Left renal cortex interstitium (tissue), 4 donors: ENCODE data around the gene SLC7A10. TPM values are rescaled to one million over a fixed set of nuclear protein-coding genes. Genes with fewer than 3 reads are reported as not detected.

Source experiments
- DNase-seq, 4 donors: peaks; one replicate each; pipeline ENCODE4 v3.0.0-alpha.2; 2013; ENCODE audit warnings: low read depth in 4 of 4, low spot score in 2 of 4, missing footprints in 1 of 4
- polyA plus RNA-seq, 4 donors: library from polyadenylated mRNA; unstranded; fragments of 120-200 nt; gene quantifications; one replicate each; pipeline ENCODE4 v1.2.1, GENCODE V29; 2013; ENCODE audit not compliant: insufficient read length in 4 of 4

SLC7A10 gene
- polyA plus RNA-seq, 4 donors = 0.17 to 0.44 (median 0.42) TPM

DNA sequence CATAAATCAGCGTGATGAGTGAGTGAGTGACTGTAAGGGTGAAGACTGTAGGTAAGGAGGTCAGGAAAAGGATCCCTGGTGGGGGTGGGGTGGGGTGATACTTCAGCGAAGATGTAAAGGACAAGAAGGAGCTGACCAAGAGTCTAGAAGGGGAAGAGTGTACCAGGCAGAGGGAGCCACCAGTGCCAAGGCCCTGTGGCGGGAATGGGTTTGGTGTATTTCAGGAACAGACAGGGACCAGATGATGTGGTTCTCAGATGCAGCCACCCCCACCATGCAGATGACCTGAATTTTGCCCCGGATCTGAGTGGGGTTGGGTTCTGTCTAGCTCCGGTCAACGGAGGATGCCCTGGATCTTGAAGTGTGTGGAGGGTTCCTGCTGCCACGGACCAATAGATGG lies 30.1 kb upstream of the SLC7A10 start:
- DNase-seq = no peak

DNA sequence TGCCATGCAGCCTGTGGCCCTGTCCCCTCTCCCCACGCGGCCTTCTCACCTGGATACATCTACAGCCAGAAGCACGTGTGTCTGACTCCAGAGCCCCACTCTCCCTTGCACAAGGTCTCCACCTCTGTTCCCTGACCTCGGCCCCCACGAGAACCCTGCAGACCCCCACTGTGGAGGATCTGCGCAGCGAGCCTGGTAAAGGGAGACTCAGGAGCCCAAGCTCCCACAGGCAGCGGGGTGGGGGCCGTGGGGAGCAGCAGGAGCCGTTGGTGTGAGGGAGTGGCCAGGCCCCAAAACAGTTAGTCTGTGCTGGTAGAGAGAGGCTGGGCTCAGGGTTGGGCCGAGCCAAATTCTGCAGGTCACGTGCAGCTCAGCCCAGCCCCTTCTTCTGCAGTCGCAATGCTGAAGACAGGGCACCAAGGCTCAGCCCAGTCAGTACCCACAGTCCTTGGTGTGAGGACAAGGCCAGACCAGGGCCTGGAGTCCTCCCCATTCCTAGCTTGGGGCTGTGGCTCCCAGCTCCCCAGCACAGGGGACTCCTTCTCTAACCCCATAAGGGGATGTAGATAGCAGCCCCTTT lies 28.7 kb upstream of the SLC7A10 start:
- DNase-seq = no peak

DNA sequence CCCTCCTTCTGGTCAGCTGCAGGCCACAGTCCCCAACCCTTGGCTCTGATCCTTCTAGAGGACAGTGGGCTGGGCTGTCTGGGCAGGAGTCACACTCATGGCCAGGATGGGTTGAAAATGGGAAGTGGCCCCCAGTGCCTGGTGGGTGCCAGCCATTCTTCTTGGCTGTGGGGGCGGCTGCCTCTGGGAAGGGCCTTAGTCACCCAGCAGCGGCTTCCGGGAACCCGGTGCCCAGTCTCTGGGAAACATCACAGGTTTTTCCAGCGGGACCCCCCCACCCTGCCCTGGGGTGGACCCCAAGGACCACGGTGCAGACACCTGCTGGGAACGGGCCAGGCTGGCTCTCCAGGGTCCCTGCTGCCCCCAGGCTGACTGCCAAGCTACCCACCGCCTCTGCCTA lies 27.3 kb upstream of the SLC7A10 start:
- no peak for DNase-seq

DNA sequence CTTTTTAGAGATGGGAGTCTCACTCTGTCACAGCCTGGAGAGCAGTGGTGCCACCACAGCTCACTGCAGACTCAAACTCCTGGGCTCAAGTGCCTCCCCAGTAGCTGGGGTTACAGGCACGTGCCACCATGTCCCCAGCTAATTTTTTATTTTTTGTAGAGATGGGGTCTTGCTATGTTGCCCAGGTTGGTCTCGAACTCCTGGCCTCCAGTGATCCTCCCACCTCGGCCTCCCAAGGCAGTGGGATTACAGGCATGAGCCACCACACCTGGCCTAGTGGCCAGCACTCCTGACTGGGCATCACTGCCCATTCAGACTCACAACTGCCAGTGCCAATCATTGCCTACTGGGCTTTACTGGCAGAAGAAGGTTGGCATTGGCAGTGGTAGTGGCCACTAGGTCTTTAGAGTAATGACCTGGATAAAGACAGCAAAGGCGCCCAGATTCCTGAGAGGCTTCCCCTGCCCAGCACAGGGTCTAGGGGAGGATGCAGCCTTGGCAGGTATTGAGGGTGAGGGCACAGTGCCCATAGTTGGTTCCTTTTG lies 26.8 kb upstream of the SLC7A10 start:
- no peak for DNase-seq

DNA sequence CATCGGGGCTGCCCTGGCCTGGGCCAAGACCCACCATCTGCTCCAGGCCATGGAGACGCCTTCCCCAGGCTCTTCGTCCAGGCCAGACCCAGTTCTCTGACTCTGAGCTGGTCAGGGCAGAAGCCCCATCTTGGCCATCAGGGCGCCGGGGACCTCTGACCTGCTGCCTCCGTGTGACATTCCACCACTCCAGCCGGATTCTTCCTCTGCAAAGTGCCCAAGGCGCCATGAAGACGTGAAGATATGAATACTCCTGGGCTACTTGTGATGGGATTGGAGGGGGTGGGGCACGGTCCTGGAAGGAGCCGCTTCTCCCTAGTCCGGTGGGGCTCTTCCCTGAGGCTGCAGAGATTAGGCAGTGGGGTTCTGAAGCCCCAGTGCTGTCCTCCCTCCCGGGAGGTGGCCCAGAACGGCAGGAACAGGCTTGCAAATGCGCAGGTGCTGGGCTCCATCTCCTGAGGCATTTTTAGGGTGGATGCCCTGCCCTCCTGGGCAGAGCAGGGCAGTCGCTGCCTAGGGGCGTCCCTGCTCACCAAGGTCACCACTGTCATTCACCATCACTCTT lies 26.0 kb upstream of the SLC7A10 start:
- DNase-seq = no peak

DNA sequence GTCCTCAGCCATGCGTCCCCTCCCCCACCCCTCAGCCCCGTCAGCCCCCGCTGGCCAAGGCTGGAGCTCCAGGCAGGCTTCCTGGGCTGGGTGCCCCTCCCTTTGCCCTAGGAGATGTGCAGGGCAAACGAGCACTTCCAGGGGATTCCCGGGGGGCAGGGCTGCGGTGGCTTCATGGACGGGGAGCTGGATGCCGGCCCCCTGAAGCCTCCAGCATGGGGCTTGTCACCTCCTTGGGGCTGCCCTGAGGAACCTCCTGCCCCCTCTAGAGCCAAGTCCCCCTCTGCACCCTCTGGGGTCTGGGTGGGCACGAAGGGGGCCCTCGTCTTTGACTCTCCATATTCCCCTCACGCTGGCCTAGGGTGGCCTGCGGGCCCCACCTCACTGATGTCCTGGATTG lies 25.4 kb upstream of the SLC7A10 start:
- DNase-seq = no peak

DNA sequence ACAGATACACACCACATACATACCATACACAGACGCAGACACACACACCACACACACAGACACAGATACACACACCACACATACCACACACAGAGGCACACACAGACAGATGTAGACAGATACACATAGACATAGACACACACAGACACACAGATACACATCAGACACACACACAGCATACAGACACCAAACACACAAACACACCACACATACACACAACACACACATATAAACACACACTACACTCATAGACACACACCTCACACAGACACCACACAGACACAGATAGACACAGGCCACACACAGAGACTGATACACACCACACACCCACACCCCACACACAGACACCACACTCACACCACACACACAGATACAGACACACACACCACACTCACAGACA lies 24.9 kb upstream of the SLC7A10 start:
- no peak for DNase-seq

DNA sequence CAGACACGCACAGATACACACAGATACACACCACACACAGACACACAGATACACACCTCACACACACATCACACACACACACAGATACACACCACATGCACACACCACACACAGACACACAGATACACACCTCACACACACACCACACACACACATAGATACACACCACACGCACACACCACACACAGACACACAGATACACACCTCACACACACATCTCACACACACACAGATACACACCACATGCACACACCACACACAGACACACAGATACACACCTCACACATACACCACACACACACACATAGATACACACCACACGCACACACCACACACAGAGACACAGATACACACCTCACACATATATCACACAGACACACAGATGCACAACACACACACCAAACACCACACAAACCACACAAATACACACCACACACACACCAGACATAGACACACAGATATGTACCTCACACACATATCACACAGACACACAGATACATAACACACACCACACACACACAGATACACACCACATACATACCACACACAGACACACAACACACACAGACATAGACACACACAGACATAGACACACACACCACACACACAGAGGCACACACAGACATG lies 24.2 kb upstream of the SLC7A10 start:
- no peak for DNase-seq

DNA sequence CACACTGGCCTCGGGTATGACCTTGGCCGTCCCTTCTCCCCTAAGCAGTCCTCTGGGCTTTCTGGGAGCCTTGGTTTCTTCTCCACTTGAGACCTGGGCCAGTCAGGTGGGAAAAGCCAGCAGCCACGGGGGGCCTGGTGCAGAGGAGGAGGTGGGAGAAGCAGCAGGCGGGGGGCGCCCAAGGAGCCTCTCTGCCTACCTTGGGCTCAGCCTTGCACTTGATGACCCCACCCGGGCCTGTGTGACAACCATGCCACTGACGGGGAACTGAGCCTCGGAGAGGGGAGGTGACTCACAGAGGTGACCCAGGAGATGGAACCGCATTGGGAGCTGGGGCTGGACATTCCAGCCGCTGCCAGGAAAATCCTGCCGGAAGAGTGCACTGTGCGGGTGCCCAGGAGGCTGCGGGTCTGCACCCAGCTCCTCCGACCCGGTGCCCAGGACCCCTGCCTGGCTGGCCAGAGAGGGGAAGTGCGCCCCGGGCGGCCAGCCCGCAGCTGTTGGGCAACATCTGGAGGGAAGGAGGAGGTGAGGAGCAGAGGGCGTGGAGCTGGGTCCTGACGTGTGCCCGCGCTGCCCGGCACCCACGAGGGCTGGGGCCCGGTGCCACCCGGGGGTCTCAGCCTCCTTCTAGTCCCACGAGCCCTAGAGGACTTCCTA lies 23.4 kb upstream of the SLC7A10 start:
- DNase-seq = no peak

DNA sequence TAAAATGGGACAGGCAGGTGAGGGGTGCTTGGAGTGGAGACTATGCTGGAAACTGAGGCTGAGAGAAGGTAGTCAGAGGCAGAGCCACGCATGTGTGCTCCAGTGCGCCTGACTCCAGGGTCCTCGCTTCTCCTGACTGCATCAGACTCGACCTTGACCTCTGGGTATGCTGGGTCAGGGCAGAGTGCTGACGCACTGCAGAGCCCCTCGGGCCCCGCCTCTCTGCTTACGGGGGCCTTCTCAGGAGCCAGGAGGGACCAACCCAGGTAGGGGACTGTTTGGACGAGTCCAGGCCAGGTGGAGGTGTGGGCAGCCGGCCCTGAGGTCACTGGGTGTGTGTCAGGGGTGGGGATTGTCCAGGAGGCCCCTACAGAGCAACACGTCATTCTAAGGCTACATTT lies 22.9 kb upstream of the SLC7A10 start:
- no peak for DNase-seq

DNA sequence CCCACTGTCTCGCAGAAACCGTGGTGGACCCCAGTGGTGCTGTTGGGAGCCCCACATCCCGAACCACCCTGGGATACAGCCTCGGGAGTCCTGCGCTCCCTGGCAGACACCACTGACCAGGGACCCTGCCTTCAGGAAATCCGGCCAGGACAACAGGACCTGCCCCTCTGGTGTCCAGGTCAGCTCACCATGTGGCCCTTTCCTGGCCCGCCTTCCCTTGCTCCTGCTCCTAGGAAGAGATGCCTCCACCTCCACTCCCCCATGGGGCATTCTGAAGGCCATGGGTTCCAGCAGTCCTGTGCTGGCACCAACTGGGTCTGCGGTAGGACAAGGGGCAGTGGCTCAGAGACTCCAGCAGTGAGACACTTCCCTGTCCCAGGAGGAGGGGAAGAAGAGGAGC lies 22.5 kb upstream of the SLC7A10 start:
- DNase-seq = no peak

DNA sequence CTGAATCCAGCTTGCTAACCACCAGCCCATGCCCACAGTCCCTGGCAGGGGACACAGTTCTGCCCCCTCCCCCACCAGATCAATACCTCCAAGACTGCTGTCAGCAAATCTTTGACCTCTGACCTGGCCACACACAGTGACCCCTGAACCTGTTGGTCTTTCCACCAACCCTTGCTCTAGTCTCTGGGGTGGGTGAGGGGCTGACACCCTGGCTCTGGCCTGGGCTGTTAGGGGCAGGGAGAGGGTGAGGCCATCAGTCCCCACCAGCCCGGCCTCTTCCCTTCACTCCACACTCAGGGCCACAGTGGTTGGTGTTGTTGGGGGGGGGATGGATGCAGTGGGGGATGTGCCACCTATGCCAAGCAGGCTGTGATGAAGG lies 21.8 kb upstream of the SLC7A10 start:
- DNase-seq = no peak

DNA sequence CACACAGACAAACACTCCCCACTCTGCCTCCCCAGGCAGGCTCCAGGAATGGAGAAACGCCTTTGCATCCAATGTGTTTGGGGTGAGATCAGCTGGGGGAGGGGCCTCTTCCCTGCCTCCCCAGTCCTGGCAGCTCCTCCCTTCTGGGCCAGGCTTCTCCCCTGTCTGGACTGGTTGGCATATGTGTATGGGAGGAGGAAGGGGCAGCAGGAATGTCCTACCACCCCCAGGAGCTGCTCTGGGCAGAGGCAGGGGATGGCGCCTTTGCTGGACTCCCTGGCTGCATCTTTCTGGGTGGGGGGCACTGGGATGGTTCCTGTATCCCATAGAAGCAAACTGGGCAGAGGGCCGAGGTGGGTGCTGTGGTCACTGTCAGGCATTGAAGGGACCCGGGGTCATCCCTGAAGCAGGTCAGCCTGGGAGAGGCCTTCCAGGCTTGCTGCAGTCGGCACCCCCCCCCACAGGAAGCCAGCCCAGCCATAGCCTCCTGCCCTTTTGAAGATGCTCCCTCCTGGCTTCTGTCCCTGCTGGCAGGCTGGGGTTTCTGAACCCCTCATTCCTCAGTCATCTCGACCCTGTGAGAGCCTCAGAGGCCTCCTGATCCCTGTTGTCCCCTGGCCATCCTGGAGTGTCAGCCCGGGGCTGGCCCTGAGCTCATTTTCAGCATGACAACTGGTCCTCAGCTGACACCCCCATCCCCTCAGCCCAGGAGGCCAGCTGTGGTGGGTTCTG lies 21.2 kb upstream of the SLC7A10 start:
- DNase-seq = no peak

DNA sequence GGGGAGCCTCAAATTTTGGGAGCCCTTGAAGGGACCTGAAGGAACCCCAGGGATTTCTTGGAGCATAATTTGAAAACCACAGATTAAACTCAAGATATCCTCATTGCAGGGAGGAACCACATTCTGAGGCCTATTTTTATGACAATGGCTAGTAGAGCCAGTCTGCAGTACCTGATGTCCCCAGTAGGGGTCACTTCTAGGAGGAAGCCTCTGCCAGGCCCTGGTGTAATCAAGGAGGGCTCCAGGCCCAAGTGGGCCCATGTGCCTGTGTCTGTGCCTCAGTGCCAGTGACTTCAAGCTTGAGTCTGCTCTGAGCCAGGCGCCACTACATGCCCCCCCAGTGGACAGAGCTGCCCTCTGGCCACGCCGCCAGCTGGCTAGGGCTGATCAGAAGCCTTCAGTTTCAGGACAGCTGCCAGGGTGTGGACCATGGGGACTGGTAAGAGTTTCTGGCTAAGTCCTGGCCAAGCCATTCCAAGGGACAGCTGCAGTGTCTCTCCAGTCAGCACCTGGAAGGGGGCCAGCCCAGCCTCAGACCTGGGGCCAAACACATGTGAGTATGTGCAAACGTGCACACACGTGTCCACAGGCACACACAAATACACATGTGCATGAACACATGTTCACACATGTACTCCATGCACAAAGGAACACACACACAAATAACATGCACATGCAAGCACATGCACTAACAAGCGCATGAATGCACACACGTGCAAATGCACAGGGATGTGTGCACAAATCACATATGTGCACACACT lies 20.5 kb upstream of the SLC7A10 start:
- no peak for DNase-seq

DNA sequence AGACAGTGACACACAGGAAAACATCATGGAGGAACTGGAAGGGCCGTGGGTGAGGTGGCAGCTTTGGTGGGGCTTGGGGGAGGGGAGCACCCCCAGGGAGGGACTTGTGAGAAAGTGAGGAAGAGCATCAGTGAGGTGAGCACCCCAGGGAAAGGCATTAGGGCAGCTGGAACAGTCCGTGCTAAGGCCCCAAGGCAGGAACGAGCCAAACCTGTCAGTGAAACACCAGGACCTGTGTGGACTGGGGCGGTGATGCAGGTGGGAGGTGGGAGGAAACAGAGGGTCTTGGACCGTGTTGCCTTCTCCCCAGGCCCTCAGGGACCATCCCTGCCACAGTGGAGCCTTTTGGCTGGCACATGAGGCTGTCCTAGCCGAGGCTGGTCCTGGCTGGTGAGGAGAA lies 17.3 kb upstream of the SLC7A10 start:
- no peak for DNase-seq

DNA sequence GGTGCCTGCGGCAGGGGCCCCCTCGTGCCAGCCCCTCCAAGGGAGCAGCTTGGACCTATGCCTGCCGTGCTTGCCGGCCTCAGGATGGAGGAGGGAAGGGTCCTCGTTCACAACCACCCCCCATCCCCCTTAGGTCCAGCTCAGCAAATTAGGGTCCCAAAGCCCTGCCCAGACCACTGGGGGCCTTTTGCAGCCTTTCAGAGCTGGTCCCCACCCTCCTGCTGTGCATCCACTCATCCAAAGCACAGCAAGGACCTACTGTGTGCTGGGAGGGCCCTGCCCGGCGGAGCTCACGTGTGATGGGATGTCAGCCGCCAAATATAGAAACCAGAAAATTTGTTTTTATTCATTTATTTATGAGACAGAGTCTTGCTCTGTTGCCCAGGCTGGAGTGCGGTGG lies 16.5 kb upstream of the SLC7A10 start:
- DNase-seq = no peak

DNA sequence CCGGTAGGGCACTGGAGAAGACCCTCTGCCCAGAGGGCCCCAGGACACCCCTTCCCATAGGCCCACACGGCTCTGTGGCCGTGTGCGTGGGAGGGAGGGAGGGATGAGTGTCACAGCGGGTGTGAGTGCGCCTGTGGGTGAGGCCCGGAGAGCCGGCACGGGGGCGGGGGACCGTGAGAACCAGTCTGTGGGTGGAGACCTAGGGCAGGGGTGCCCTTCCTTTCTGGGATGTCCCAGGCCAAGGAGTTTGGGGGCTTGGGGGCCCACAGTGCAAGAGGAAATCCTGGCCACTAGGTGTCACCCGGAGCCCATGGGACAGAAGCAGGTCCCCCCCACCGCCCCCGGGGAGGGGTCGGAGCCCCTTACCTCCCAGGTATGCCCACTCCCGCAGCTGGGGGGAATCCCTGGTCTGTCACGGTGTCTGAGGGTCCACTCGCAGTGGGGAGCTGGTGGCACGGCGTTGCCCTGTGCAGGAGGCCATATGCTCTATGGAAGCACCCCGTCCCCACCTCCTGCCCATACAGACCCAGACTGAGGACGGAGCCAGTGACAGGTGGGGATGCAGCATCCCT lies 16.0 kb upstream of the SLC7A10 start:
- no peak for DNase-seq

DNA sequence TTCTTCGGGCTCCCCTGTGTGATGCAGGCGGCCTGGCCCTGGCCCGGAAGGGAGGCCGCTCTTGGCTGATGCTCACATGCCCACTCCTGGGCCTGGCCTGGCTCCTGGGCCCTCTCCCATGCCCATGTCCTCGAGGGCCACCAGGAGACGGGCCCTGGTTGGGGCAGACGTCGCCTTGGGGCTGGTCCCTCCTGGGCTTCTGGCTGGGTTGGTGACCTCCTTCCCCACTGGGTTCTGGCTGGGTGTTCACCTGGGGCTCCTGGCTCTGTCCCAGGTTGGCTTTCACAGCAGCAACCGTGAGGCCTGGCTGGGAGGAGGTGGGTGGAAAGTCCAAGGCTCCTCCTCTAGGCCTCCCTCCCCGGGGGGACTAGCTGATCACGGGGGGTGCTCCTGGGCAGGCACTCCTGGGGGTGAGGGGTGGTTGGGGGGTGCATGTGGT lies 15.5 kb upstream of the SLC7A10 start:
- DNase-seq = no peak

DNA sequence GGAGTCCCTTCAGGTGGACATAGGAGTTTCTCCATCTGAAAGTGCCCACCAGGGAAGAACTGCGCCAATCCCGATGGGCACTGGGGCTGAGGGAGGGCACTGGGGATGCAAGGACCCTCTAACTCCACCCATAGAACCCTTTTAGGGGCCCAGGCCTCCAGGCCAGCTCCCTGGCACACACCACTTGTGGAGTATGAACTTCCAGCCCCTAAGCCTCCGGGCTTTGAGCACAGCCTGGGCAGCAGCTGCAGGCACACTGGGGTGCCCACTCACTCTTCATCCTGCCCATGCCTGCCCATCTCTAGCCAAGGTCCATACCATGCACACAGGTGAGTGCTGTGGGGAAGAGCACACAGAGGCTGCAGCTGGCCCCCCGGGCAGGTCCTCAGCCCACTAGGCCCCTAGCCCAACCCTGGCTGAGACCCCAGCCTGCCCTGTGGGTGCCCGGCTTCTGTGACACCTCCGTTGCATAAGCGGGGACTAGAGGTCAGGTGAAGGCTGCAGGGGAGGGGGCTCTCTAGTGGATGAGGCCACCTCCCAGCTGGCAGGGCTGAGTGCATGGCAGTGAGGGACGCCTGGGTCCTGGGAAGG lies 14.6 kb upstream of the SLC7A10 start:
- no peak for DNase-seq
